Fibroblast of skin of left quadriceps (primary cell): ENCODE results near the gene CLDN2.

Experiments
- DNase-seq, 2 experiments: peaks; one replicate each; pipeline ENCODE4 v3.0.0-alpha.2; 2013; ENCODE audit warnings: low read depth in 2 of 2

The CLDN2 gene

DNA sequence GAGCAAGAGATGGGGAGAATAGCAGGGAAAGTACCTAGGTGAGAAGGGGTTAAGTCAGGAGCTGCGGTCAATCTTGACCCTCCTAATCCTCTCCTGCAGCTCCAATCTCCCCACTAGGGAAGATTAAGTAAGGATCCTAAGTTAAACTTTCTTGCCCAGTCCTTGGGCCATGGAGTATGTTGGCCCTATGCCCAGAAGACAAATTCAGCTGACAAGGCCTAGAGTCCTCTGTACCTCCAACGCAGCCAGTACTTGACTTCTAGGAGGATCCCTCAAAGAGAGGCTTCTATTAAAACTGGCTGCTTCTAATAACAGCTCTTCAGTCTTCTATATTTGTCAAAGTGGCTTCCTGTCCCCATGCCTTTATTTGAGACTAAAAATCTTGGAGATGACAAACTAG, 1.4 kb downstream of the CLDN2 start:
- no peak for DNase-seq

GRCh38 chrX:106927023-106927422, 6.8 kb downstream of the CLDN2 start:
- no peak for DNase-seq

DNA sequence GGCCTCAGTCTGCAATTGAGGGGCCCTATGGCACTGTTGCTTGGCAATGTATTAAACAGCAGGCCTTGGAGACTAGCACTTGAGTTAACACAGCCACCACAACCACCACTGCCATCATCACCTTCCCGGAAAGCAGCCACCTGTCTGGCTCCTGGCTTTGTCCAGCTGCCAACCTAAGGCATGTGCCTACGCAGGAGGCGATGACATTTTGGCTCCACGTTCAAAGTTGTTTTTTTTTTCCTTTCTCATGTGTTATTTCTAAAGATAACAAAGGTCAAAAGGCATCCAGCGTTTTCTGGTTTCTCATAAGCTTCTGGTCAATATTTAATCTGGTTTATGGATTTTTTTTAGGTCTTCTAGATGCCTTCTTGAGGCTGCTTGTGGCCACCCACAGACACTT, 7.5 kb downstream of the CLDN2 start:
- no peak for DNase-seq

GRCh38 chrX:106928227-106928626, 8.0 kb downstream of the CLDN2 start:
- DNase-seq: no peak

GRCh38 chrX:106931831-106932491, 11.8 kb downstream of the CLDN2 start:
- no peak for DNase-seq

DNA sequence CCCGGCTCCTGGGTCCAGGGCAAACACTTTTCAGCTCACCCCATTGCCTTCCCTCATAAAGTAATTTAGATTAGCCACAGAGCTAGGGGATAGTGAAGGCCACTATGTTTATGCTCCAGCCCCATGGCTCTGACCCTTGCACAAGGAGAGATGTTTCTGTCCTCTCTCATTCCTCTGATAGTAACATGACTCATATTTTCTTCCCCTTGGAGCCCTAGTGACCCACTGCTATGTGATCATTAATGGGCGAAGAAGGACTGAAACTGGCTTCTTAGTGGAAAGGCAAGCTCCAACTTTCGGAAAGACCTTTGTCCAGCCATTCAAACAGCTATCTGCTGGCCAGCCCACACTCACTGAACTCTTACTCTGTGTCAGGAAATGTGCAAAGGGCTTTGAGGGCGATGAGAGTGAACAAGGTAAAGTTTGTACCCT, 12.3 kb downstream of the CLDN2 start:
- no peak for DNase-seq

- DNase-seq: no peak
These were observed 12.8 kb downstream of the CLDN2 start for GRCh38 chrX:106932960-106933537.

- DNase-seq: no peak
These were observed 13.3 kb downstream of the CLDN2 start for GRCh38 chrX:106933538-106933961.

DNA sequence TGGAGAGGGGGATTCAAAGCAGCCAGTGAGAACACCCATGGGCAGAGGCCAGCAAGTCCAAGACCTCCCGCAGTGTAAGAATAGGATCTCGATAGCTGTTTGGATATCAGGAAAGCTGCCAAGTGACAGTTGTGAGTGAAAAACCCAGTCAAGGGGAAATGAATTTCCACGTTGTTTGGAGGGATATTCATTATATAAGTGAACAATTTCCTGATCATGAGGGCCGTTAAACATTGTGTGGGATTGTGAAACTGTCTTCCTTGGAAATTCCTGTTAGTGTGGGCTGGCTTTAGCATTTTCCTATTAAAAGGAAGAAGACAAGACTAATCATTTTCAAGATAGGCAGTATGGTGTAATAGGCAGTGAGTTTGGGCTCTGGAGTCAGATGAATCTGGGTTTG, 15.0 kb downstream of the CLDN2 start:
- no peak for DNase-seq

- no peak for DNase-seq
These were observed 16.0 kb downstream of the CLDN2 start for GRCh38 chrX:106936246-106936645.

- DNase-seq: no peak
These were observed 19.4 kb downstream of the CLDN2 start for GRCh38 chrX:106939566-106939965.

DNA sequence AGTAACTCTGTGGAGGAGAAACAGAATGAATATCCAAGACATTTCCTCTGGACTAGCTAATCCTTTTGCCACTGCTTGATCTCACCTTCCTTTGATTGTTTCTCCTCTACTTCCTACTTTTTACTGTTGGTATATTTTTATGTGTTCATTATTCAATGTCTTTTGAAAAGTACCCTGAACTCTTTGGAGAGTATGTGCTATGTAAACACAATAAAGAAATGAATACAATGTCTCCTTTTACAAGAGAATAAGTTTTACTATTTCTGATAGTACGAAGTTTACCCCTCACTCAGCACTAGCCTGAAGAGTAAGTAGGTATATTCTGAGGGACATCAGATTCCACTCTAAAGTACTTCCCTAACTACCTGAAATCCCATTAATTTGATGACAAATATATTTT, 19.9 kb downstream of the CLDN2 start:
- no peak for DNase-seq

DNA sequence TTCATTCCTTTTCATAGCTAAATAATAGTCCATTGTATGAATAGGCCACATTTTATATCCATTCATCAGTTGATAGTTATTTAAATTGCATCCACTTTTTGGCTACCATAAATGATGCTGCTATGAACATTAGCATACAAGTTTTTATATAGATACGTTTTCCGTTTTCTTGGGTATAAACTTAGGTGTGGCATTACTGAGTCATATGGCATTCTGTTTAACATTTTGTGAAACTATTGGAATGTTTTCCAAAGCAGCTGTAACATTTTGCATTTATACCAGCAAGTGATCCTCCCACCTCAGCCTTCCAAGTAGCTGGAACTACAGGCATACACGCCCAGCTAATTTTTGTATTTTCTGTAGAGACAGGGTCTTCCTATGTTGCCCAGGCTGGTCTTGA, 26.3 kb downstream of the CLDN2 start:
- DNase-seq: no peak

- DNase-seq: no peak
These were observed 28.4 kb downstream of the CLDN2 start for GRCh38 chrX:106948641-106949040.

DNA sequence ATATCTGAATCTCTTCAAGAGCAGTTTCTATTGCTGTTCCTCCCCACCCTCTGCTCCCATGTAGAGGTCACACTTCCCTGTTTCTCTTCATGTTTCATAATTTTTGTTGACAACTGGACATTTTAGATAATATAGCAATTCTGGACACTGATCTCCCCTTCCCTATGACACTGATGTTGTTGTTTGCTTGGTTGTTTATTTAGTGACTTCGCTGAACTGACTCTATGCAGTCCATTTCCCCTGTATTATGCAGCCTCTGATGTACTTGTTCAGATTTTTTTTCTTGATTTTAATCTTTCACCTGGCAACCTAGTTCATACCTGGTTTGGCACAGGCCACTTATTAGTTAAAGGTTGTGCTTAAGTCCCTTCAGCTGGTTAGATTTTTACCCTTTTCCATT, 29.2 kb downstream of the CLDN2 start:
- DNase-seq: no peak

DNA sequence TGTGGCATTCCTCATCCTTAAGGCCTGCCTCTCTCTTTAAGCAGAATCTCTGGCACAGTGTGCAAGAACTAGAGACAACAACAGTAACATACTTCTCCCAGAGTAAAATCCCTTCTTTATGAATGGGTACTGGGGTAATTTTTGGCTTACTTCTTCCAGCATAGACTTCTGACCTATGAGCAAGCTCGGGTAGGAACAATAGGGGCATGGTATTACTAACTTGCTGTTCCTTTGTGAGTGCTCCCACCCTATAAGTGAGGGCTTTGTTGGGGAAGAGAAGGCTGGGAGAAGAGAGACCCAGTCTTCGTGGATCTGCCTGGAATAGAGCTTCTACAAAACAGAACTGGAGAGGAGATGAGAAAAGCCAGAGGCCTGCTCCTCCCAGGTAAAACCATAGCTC, 30.2 kb downstream of the CLDN2 start:
- no peak for DNase-seq

DNA sequence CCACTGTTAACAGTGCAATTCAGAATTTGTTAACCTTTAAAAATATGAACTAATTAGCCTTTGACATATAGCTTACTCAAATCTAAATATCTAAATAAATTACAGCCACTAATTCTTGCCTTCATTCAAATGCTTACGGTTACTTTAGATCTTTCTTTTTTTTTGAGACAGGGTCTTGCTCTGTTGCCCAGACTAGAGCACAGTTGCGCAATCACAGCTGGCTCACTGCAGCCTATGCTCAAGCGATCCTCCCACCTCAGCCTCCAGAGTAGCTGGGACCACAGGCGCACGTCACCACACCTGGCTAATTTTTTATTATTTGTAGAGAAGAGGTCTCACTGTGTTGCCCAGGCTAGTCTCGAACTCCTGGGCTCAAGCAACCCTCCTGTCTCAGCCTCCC, 31.0 kb downstream of the CLDN2 start:
- no peak for DNase-seq

- no peak for DNase-seq
These were observed 31.9 kb downstream of the CLDN2 start for GRCh38 chrX:106952089-106952488.

- no peak for DNase-seq
These were observed 32.3 kb downstream of the CLDN2 start for GRCh38 chrX:106952538-106952937.

DNA sequence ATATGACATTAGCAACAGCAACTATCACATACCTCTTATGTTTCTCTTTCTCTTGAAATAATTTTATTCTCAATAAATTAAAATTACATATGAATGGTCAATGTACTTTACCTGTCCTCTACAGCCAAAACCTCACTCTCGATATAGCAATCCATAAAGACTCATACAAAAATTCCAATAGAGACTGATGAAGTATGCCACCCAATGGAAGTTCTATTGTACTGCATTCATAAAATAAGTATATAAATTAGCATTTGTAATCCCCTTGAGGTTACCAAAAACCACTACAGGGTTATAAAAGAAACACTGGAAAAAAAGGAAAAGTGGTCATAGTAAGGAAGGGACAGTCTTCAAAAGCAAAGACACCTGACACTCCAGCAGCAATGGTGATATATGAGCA, 32.8 kb downstream of the CLDN2 start:
- no peak for DNase-seq

GRCh38 chrX:106954041-106954440, 33.8 kb downstream of the CLDN2 start:
- no peak for DNase-seq

DNA sequence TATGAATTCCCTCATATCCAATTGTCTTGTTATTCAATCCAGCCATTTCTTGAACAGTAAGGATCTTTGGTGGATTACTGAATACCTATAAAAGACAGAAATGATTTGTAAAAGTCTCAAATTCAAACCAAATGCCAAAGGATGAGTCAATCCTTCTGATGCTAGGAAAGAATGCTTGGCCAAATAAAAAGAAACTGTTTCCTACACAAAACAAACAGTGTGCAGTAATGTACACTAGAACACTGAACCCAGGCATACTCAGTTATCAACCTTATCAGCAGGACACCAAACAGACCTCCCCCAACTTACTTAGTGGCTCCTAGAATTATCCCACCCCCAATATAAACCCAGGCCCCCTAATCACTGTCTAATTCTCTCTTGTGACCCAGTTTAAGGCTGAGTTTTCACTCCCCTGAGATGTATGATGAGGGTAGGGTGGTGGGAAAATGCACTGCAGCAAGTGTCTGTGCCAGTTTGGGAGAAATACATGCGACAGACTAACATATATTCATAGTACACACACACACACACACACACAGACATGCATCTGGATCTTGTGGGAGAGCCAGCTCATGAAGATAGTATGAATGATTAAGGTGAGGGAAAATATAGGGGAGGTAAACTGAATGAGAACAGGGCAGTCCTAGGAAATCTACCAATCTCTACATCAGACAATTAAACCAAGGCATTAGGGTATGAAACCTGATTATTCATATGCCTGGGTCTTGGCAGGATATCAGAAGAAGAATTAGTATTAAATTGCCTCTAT, 35.0 kb downstream of the CLDN2 start:
- peak in 1 of 2 experiments; percentile 29 for DNase-seq

DNA sequence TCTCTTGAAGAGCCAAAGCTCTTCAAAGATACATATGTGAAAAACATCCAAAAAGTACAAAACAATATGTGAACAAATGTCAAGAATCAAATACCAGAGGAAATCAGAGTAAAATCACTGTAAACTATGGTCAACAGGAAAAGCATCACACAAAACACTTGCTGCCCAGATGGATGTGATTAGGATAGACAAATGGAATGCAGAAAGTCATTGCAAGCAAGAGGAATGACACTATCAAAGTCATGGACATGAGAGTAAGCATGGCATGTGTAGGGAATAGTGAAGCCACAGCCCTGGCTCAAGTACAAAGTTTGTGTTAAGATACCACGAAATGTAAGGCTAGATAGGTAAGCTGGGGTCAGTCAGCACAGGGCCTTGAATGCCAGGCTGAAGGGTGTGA, 37.7 kb downstream of the CLDN2 start:
- DNase-seq: no peak
